Central memory CD8-positive, alpha-beta T cell (primary cell): ENCODE results near the gene AGO1.

Experiments
- ATAC-seq: fragments of 150-1000 bp; cut with Tn5 transposase; replicated peaks from 2 replicates; pipeline ENCODE4 v1.10.0; 2022; ENCODE audit warnings: mild to moderate bottlenecking, moderate FRiP score, moderate number of reproducible peaks; ENCODE audit not compliant: poor library complexity, severe bottlenecking; ENCODE audit errors: extremely low read depth
- DNase-seq, 2 donors: peaks; one replicate each; pipeline ENCODE4 v3.0.0; 2021; ENCODE audit warnings: low spot score in 2 of 2
- H3K27ac Mint-ChIP-seq: one replicate; pipeline ENCODE4 v1.8.0; 2022; ENCODE audit warnings: low read depth, mild to moderate bottlenecking, moderate library complexity, mixed read lengths
- H3K27me3 Mint-ChIP-seq: one replicate; pipeline ENCODE4 v1.8.0; 2022; ENCODE audit warnings: mixed read lengths
- H3K36me3 Mint-ChIP-seq: one replicate; pipeline ENCODE4 v1.8.0; 2022; ENCODE audit warnings: mild to moderate bottlenecking, moderate library complexity, mixed read lengths; ENCODE audit not compliant: insufficient read depth
- H3K4me1 Mint-ChIP-seq: one replicate; pipeline ENCODE4 v1.8.0; 2022; ENCODE audit warnings: mixed read lengths
- H3K4me3 Mint-ChIP-seq: one replicate; pipeline ENCODE4 v1.8.0; 2022; ENCODE audit warnings: mild to moderate bottlenecking, moderate library complexity, mixed read lengths
- H3K9me3 Mint-ChIP-seq: one replicate; pipeline ENCODE4 v1.8.0; 2022; ENCODE audit warnings: mixed read lengths

Gene AGO1

DNA sequence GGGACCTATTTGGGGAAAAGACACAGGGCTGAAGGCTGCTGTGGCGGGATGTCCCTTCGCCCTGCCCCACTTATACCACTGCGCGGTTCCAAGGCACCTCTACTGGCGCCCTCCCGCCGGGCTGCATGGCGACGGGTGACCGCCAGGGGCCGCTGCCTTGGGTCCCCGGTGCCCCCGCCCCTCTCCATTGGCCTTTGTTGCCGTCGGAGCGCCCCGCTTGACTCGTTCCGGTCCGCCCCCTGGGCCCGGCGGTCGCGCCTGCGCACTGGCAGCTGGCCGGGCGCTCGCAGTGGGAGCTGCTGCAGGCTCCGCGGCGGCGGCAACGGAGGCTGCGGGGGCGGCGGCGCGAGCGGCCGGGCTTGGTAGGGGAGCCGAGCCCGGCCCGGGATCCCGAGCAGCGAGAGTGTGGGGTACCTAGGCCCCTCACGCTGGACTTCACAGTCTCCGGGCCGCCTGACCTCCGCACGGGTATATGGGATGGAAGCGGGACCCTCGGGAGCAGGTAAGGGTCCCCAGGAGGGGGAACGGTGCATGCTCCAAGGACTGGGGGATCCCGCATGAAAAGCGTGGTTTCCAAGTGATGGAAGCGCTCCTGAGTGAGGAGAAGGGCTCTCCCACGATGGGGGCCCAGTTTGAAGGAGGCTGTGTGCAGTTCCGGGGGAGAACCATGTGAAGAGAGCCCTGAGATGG, at the start of gene AGO1:
AGO1 (plus strand) TSS at position 265 of the 690 bp plus-strand sequence; CDS start at position 478, 213 bp downstream.
- Mint-ChIP-seq H3K27ac (peak within 1 kb of the TSS; percentile 86), H3K9me3 (no peaks in the 10 kb centered on the region), H3K4me3 (peak within 1 kb of the TSS; percentile 96), H3K36me3 (peaks cover 3% of the 10 kb centered on the region), H3K27me3 (no peaks in the 10 kb centered on the region), H3K4me1 (peaks cover 53% of the 10 kb centered on the region)
- ATAC-seq = peak; percentile 91
- peak; percentile 94 to 96 for DNase-seq

DNA sequence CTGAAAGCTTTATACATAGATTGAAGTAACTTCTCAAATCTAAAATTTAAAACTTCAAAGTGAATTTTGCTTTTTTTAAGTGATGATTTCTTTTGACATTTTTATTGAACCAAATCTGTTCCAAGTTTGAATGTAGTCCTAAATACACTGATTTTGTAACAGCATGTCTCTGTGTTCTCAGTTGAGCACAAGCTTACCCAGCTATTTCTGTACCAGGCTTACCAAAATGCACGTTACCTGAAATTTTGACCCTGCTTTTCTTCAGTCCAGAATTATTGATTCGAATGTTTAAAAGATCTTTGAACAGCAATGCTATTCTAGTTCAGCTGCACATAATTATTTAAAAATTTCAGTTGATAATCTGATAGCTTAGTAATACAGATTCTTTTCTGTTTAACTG, 49.6 kb upstream of the AGO1 start:
- no peak for ATAC-seq
- Mint-ChIP-seq H3K4me3 (no peak overlapping the region), H3K27me3 (no peaks in the 10 kb centered on the region), H3K27ac (no peak overlapping the region), H3K9me3 (no peaks in the 10 kb centered on the region), H3K36me3 (peaks cover 58% of the 10 kb centered on the region), H3K4me1 (no peaks in the 10 kb centered on the region)
- no peak for DNase-seq

DNA sequence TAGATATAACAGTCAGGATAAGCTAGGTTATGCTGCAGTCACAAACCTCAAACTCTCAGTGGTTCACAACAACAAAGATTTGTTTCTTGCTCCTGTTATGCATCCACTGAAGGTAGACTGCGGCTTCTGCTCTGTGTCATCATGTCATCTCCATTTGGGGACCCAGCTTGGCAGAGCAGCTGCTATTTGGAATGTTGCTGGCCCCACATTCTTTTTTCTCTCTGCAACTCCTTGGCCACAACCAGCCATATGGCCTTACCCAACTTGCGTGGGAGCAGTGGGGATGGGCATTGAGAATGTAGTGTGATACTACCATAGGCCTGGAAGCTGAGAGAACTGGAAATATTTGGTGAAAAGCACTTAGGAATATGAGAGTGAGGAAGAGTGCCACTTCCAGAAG, 48.8 kb upstream of the AGO1 start:
- DNase-seq (no peak), ATAC-seq (no peak)
- Mint-ChIP-seq H3K4me1 (no peaks in the 10 kb centered on the region), H3K36me3 (peaks cover 56% of the 10 kb centered on the region), H3K4me3 (no peak overlapping the region), H3K27ac (no peak overlapping the region), H3K9me3 (no peaks in the 10 kb centered on the region), H3K27me3 (no peaks in the 10 kb centered on the region)

DNA sequence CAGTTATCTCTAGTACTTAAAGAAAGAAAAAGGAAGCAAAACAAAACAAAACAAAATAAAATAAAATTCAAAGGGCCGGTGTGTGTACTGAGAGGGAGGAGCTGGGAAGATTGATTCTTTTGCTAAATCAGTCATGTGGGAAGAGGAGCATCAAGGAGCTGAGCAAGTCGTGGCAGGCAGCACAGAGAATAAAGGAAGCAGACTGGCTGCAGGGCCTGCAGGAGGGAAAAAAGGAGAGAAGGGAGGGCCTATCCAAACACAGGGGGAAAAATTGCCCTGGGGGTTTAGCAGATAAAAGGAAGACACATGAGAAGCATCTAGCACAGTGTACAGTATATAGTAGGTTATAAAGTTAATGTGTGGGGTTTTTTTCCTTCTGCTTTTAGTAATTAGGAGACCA, 47.6 kb upstream of the AGO1 start:
- Mint-ChIP-seq H3K4me3 (no peak overlapping the region), H3K27ac (no peak overlapping the region), H3K4me1 (no peaks in the 10 kb centered on the region), H3K36me3 (peaks cover 59% of the 10 kb centered on the region), H3K27me3 (no peaks in the 10 kb centered on the region), H3K9me3 (no peaks in the 10 kb centered on the region)
- no peak for ATAC-seq
- DNase-seq = no peak

DNA sequence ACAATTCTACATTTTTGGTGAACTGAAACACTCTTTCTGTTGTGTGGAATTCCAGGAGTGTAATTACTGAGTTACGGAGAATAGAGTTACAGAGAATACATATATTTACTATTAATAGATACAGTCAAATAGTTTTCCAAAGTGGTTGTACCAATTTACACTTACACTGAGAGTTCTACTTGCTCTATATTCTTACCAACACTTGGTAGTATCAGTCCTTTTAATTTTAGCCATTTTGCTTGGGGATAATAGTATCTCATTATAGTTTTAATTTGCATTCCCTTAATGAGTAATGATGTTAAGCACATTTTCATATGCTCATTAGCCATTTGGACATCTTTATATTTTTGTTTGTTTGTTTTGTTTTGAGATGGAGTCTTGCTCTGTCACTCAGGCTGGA, 46.3 kb upstream of the AGO1 start:
- no peak overlapping the region for H3K27ac Mint-ChIP-seq
- no peaks in the 10 kb centered on the region for H3K4me1 Mint-ChIP-seq
- H3K9me3 Mint-ChIP-seq = no peaks in the 10 kb centered on the region
- H3K27me3 Mint-ChIP-seq = no peaks in the 10 kb centered on the region
- no peak overlapping the region for H3K4me3 Mint-ChIP-seq
- ATAC-seq = no peak
- DNase-seq = no peak
- peaks cover 56% of the 10 kb centered on the region for H3K36me3 Mint-ChIP-seq

DNA sequence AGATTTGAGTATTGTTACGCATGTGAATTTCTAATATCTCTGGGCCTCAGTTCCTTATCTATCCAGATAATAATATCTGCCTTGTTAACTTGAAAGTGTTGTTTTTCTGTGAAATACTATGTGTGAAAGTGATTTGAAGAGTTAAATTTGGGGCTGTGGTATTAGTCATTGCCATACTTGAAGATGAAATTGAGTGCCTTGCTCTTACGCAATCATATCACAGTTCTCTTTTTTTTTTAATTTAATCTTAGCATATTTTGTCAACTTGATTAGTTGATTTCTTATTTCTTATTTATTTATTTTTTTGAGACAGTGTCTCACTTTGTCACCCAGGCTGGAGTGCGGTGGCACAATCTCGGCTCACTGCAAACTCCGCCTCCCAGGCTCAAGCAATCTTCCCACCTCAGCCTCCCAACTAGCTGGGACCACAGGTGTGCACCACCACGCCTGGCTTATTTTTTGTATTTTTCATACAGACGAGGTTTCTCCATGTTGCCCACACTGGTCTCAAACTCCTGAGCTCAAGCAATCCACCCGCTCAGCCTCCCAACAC, 44.2 kb upstream of the AGO1 start:
- no peak for ATAC-seq
- H3K27me3 Mint-ChIP-seq = no peaks in the 10 kb centered on the region
- DNase-seq = no peak
- H3K27ac Mint-ChIP-seq = no peak overlapping the region
- no peak overlapping the region for H3K4me3 Mint-ChIP-seq
- H3K4me1 Mint-ChIP-seq = no peaks in the 10 kb centered on the region
- peaks cover 61% of the 10 kb centered on the region for H3K36me3 Mint-ChIP-seq
- no peaks in the 10 kb centered on the region for H3K9me3 Mint-ChIP-seq

DNA sequence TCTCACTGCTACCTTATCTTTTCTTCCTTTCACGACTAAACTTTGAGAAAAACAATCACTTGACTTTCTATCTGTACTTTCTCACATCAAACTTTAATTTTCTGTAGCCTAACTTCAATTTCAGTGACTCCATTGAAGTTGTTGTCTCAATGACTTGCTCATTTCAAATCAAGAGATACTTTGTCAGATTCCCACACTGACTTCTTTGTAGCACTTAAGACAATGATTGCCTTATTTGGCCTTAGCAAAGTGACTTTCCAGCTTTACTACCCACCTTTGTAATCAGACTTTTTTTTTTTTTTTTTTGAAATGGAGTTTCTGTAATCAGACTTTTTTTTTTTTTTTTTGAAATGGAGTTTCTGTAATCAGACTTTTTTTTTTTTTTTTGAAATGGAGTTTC, 38.2 kb upstream of the AGO1 start:
- H3K4me1 Mint-ChIP-seq = peaks cover 5% of the 10 kb centered on the region
- H3K27me3 Mint-ChIP-seq = no peaks in the 10 kb centered on the region
- DNase-seq (no peak), ATAC-seq (no peak)
- H3K27ac Mint-ChIP-seq = peak overlapping the region; percentile 11
- peaks cover 40% of the 10 kb centered on the region for H3K36me3 Mint-ChIP-seq
- no peaks in the 10 kb centered on the region for H3K9me3 Mint-ChIP-seq
- H3K4me3 Mint-ChIP-seq = no peak overlapping the region

DNA sequence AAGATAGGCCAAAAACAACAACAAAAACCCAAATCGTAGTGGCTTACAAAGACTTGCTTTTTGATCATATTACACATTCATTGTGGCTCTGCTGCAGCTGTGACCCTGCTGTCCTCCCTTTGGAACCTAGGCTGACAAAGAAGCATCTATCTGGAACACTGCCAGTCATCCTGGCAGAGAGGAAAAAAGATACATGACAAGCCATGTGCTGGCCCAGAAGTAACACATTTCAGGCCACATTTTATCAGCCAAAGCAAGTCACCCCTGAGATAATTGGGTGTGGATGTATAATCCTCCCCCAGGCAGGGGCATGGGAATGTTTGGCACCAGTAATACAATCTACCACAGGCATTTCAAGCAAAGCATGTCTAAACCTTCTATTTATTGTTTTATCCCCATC, 37.2 kb upstream of the AGO1 start:
- Mint-ChIP-seq H3K27ac (no peak overlapping the region), H3K9me3 (no peaks in the 10 kb centered on the region), H3K27me3 (no peaks in the 10 kb centered on the region), H3K4me1 (peaks cover 5% of the 10 kb centered on the region), H3K4me3 (no peak overlapping the region), H3K36me3 (peaks cover 45% of the 10 kb centered on the region)
- DNase-seq (no peak), ATAC-seq (no peak)

DNA sequence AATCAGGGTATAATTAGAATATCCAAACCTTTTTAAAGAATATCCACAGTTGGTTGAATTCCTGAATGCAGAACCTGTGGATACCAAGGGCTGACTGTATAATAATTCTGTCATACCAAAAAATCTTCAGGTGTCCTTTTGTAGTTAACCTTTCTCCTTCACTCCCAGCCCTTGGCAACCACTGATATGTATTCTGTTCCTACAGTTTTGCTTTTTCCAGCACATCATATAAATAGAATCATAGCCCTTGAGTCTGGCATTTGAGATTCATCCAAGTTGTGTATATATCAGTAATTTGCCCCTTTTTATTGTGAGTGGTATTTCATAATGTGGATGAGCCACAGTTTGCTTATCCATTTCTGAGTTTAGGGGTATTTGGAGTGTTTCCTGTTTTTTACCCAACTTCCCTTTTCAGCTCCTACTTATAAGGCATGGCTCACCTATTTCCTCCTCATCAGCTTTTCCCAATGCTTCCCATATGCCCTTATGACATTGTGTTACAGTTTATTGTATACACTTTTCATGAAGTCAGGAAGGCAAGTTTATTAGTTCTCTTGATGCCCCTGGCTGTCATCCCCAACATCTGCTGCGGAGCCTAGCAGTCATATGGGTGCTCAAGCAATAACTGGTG, 35.0 kb upstream of the AGO1 start:
- ATAC-seq = no peak
- Mint-ChIP-seq H3K27ac (no peak overlapping the region), H3K4me1 (peaks cover 5% of the 10 kb centered on the region), H3K36me3 (peaks cover 41% of the 10 kb centered on the region), H3K4me3 (no peak overlapping the region), H3K27me3 (no peaks in the 10 kb centered on the region), H3K9me3 (no peaks in the 10 kb centered on the region)
- DNase-seq = no peak

DNA sequence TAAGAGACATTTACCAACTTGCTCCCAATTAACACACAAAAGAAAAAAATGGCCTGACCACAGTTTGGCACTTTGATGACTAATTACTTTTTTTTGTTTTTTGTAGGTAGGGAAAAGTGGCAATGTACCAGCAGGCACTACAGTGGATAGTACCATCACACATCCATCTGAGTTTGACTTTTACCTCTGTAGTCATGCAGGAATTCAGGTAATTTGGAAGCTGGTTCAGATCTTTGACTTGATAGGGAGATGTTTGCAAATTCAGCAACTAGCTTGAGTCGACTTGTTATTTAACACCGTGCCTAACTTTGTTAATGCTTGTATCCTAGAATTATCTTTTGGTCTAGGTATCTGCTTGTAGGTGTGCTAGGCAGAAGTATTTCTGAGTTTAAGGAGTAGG, 33.0 kb upstream of the AGO1 start:
- ATAC-seq (no peak), DNase-seq (no peak)
- no peak overlapping the region for H3K4me3 Mint-ChIP-seq
- peaks cover 39% of the 10 kb centered on the region for H3K36me3 Mint-ChIP-seq
- peaks cover 5% of the 10 kb centered on the region for H3K4me1 Mint-ChIP-seq
- H3K9me3 Mint-ChIP-seq = no peaks in the 10 kb centered on the region
- H3K27ac Mint-ChIP-seq = no peak overlapping the region
- H3K27me3 Mint-ChIP-seq = no peaks in the 10 kb centered on the region

DNA sequence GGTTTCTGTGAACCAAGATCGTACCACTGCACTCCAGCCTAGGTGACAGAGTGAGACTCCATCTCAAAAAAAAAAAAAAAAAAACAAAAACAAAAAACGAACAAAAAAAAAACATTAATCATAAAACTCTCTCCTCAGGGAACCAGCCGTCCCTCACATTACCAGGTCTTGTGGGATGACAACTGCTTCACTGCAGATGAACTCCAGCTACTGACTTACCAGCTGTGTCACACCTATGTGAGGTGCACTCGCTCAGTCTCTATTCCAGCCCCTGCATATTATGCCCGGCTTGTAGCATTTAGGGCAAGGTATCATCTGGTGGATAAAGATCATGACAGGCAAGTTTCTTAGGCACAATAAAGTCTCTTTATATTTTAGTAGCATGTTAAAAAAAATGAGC, 32.3 kb upstream of the AGO1 start:
- no peak overlapping the region for H3K27ac Mint-ChIP-seq
- DNase-seq = no peak
- H3K36me3 Mint-ChIP-seq = peaks cover 37% of the 10 kb centered on the region
- no peaks in the 10 kb centered on the region for H3K9me3 Mint-ChIP-seq
- peaks cover under 1% of the 10 kb centered on the region for H3K4me1 Mint-ChIP-seq
- no peaks in the 10 kb centered on the region for H3K27me3 Mint-ChIP-seq
- ATAC-seq = no peak
- no peak overlapping the region for H3K4me3 Mint-ChIP-seq

DNA sequence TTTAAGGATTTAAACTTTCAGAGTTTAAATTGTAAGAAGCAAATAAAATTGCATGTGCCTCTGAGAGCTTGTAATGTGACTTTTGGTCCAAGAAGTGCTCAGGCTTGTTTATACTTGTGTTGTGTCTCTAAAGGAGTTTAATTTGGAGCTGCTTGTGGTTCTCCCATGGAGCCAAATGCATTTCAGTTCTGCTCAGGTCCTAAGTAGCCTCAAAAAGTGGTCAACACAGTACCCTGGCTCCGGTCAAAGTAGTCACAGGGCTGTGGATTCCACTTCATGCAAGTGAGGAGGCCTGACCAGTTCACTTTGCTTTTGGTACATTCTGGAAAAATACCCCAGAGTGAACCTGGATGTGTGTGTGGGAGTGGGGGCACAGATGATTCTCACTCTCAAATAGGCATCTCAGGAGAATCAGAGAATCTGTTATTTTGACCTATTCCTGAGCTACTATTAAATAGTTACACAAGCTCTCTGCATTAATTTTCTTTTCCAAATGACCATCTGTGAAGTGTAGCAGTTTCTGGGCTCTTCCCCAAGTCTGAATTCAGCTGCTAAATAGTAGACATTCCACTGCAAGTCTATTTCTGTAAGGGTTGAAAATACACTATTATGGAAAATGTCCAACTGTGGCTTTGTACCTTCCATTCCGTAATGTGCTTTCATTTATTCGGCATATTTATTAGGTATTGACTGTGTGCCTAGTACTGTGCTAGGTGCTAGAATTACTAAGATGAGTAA, 31.7 kb upstream of the AGO1 start:
- ATAC-seq = no peak
- peak overlapping the region; percentile 24 for H3K27ac Mint-ChIP-seq
- peaks cover 6% of the 10 kb centered on the region for H3K4me1 Mint-ChIP-seq
- H3K9me3 Mint-ChIP-seq = no peaks in the 10 kb centered on the region
- H3K4me3 Mint-ChIP-seq = no peak overlapping the region
- DNase-seq = no peak
- no peaks in the 10 kb centered on the region for H3K27me3 Mint-ChIP-seq
- peaks cover 37% of the 10 kb centered on the region for H3K36me3 Mint-ChIP-seq

DNA sequence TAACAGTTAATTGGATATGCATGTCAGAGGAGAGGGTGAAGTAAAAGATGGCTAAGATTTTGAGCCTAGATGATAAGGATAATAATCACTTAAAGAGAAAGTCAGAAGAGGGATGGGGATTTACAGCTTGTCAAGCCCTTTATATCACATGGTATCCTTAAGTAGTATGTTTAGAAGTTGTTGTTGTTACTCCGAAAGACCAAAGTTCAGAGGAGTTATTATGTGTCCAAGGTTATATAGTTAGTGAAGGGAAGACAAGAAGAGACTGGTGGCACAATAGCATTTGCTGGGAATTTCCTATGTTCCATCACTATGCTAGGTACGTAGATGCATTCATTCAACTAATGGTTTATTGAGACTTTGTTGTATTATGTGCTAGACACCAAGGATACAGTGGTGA, 30.8 kb upstream of the AGO1 start:
- H3K27me3 Mint-ChIP-seq = no peaks in the 10 kb centered on the region
- no peak overlapping the region for H3K4me3 Mint-ChIP-seq
- no peaks in the 10 kb centered on the region for H3K9me3 Mint-ChIP-seq
- no peak for ATAC-seq
- peaks cover 7% of the 10 kb centered on the region for H3K4me1 Mint-ChIP-seq
- H3K27ac Mint-ChIP-seq = peak overlapping the region; percentile 24
- no peak for DNase-seq
- peaks cover 36% of the 10 kb centered on the region for H3K36me3 Mint-ChIP-seq
